ENCODE measurements around the gene SLC27A3.
"Not testable (repeated sequence)": the region's sequence is repeated elsewhere in the genome, so short reads cannot be mapped to it uniquely, and the experiment has no call there.

SLC27A3 gene

DNA sequence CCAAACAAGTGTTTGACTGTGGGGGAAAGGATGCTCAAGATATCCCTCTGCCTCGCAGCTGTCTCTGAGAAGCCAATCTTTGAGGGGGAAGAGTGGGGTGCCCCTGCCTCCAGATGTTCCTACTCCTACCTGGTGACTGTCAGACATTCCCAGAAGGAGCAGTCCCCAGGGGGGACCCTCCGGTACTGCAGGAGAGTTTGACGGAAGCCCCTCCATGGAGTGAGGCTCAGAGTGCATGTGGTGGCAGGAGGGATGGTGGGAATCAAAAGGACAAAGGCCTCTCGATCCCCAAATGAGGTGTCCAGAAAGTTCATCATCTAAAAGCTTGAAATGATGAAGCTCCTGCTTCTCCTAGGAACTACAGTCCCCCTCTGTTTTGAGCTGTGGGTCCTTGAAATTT is 5.3 kb downstream of the SLC27A3 start:
- H3K27me3 ChIP-seq: no peaks in the 10 kb centered on the region
- no peaks in the 10 kb centered on the region for H3K9me3 ChIP-seq
- TF ChIP-seq, protein P1, sequence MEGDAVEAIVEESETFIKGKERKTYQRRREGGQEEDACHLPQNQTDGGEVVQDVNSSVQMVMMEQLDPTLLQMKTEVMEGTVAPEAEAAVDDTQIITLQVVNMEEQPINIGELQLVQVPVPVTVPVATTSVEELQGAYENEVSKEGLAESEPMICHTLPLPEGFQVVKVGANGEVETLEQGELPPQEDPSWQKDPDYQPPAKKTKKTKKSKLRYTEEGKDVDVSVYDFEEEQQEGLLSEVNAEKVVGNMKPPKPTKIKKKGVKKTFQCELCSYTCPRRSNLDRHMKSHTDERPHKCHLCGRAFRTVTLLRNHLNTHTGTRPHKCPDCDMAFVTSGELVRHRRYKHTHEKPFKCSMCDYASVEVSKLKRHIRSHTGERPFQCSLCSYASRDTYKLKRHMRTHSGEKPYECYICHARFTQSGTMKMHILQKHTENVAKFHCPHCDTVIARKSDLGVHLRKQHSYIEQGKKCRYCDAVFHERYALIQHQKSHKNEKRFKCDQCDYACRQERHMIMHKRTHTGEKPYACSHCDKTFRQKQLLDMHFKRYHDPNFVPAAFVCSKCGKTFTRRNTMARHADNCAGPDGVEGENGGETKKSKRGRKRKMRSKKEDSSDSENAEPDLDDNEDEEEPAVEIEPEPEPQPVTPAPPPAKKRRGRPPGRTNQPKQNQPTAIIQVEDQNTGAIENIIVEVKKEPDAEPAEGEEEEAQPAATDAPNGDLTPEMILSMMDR (IDR thresholded peaks at IDR 0.05; ENCODE audit: low read depth, low read length): no peak
- H3K36me3 ChIP-seq: no peaks in the 10 kb centered on the region
- no peak overlapping the region for H3K4me3 ChIP-seq (ENCODE audit: low read depth, low read length)
- DNase-seq: no peak
- no peaks in the 10 kb centered on the region for H3K4me1 ChIP-seq

DNA sequence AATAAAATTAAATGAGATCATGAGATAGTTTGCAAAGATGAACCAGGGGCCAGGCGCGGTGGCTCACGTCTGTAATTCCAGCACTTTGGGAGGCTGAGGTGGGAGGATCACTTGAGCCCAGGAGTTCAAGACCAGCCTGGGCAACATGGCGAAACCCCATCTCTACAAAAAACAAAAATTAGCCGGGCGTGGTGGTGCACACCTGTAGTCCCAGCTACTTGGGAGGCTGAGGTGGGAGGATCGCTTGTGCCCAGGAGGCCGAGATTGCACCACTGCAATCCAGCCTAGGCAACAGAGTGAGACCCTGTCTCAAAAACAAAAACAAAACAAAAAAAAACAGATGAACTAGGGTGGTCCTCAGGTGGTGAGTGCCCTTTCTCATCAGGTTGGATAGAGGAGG is 7.4 kb downstream of the SLC27A3 start:
- not testable (repeated sequence) for H3K4me1 ChIP-seq, H3K36me3 ChIP-seq, H3K9me3 ChIP-seq, H3K27me3 ChIP-seq, DNase-seq
- peak overlapping the region; percentile 75 for H3K4me3 ChIP-seq (ENCODE audit: low read depth, low read length)

DNA sequence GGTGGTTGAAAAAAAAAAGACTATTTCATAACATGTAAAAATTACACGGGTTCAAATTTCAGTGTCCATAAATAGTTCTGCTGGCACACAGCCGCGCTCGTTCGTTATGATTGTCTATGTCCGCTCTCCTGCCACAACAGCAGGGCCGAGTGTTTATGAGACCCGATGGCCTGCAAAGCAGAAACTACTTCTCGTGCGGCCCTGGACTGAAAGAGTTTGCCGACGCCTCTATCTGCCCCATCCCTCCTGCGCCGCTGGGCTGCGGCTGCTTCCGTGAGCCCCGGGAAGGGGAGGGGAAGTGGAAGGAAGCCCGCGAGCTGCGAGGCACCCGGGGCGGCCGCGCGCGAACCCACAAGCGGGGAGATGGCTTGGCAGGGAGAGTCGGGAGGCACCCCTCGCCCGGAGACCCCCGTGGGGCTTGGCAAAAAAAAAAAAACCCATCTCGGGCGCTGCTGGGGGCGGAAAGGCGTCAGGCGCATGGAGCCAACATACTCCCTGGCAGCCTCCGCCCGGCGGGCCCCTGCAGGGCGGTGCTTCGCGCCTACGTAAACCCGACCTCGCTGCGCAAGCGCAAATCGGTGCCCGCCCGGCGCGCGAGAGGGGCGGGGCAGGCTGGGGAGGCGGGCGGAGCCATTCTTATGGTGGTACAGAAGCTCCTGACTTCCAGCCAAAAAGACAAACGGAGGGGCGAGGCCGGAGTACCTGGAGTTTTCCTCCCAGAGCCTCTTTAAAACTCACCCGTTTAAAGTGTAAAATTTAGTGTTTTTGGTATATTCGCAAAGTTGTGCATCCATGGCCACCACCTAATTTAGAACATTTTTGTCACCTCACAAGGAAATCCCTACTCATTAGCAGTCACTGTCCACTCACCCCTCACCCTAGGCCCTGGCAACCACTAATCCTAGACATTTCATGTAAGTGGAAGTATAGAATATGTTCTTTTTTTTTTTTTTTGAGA is 8.3 kb downstream of the SLC27A3 start:
- no peaks in the 10 kb centered on the region for H3K4me1 ChIP-seq
- H3K36me3 ChIP-seq: no peaks in the 10 kb centered on the region
- TF ChIP-seq, protein P1 (IDR thresholded peaks at IDR 0.05; ENCODE audit: low read depth, low read length): no peak

DNA sequence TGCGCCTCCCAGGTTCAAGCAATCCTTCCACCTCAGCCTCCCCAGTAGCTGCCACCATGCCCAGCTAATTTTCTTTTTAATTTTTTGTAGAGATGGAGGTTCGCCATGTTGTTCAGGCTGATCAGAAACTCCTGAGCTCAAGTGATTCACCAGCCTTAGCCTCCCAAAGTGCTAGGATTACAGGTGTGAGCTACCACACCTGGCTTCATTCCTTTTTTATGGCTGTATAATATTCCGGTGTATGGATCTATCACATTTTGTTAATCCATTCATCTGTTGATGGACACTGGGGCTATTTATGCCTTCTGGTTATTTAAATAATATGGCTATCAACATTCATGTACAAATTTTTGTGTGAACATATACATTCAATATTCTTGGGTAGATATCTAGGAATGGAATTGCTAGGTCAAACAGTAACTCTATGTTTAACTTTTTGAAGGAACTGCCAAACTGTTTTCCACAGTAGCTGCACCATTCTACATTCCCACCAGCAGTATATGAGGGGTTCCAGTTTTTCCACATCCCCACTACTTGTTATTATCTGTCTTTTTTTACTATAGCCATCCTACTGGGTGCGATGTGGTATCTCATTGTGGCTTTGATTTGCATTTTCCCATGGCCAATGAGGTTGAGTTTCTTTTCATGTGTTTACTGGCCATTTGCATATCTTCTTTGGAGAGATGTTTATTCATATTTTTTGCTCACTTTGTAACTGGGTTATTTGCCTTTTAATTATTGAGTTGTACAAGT is 11.0 kb downstream of the SLC27A3 start:
- Histone ChIP-seq H3K27me3 (no peaks in the 10 kb centered on the region), H3K36me3 (no peaks in the 10 kb centered on the region), H3K4me3 (ENCODE audit: low read depth, low read length) (no peak overlapping the region), H3K9me3 (no peaks in the 10 kb centered on the region), H3K4me1 (no peaks in the 10 kb centered on the region)
- TF ChIP-seq, protein P1 (IDR thresholded peaks at IDR 0.05; ENCODE audit: low read depth, low read length): no peak
- no peak for DNase-seq

More for the DNA sequence above, 8.3 kb downstream of the SLC27A3 start:
- DNase-seq: peak; percentile 95
- H3K4me3 ChIP-seq (ENCODE audit: low read depth, low read length): peak overlapping the region; percentile 75
- no peaks in the 10 kb centered on the region for H3K27me3 ChIP-seq
- H3K9me3 ChIP-seq: no peaks in the 10 kb centered on the region

DNA sequence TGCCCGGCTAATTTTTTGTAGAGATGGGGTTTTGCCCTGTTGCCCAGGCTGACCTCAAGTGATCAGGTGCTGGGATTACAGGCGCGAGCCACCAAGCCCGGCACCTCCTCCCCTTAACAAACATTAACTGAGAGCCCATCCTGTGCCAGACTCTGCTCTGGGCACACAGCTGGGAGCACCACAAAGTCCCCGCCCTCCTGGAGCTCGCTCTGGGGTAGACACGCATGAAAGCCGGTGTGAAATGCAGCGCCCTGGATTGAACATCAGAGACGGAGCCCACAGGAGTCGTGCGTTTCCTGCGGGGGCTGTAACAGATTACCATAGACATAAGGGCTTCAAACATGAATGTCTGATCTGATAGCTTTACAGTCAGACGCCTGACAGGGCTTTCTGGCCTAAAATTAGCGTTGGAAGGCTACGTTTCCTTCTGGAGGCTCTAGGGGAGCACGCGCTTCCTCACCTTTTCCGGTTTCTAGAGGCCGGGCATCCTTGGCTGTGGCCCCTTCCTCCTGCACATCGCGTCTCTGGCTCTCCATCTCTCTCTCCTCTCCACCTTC is 14.3 kb downstream of the SLC27A3 start:
- Histone ChIP-seq H3K4me3 (ENCODE audit: low read depth, low read length) (no peak overlapping the region), H3K36me3 (no peaks in the 10 kb centered on the region), H3K4me1 (no peaks in the 10 kb centered on the region), H3K9me3 (no peaks in the 10 kb centered on the region), H3K27me3 (no peaks in the 10 kb centered on the region)
- TF ChIP-seq, protein P1 (IDR thresholded peaks at IDR 0.05; ENCODE audit: low read depth, low read length): no peak
- DNase-seq: no peak

DNA sequence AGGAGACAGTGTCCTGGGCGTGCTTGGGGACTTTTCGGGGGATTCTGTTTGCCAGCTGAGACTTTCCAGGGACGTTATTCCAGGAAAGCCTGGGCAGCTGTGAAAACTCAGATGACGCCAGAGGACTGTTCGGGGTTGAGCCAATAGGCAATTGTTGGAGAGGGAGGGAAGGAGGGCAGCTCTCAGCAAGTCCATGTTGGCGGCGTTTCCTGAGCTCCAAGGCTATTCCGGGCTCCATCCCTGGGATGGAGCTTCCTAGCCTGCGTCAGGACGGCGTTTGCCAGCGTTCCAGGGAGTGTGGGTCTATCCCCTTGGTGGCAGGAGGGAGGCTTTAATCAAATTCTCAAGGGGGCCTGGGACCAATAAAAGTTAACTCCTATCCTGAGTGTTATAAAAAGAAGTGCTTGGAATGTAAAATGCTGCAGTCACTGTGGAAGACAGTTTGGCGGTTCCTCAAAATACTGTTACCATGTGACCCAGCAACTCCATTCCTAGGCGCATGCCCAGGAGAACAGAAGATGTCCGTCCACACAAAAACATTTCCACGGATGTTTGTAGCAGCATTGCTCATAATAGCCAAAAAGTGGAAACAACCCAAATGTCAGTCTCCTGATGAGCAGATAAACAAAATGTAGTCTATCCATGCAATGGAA is 15.2 kb downstream of the SLC27A3 start:
- Histone ChIP-seq H3K27me3 (no peaks in the 10 kb centered on the region), H3K4me1 (no peaks in the 10 kb centered on the region), H3K9me3 (no peaks in the 10 kb centered on the region), H3K36me3 (no peaks in the 10 kb centered on the region), H3K4me3 (ENCODE audit: low read depth, low read length) (no peak overlapping the region)
- DNase-seq: no peak
- TF ChIP-seq, protein P1 (IDR thresholded peaks at IDR 0.05; ENCODE audit: low read depth, low read length): no peak
